Heart left ventricle (tissue), 16 donors: ENCODE measurements around the gene TTF2. TPM values are rescaled to one million over a fixed set of nuclear protein-coding genes. Genes with fewer than 3 reads are reported as not detected.
A peak's percentile ranks its signal among the peaks of the same experiment; 100 is the strongest.

Experiments
- ATAC-seq, 4 donors: fragments of 200-7000 bp; cut with Tn5 transposase; one replicate each; pipeline ENCODE4 v1.9.1; 2020 to 2022; ENCODE audit warnings: moderate library complexity in 4 of 4, mild to moderate bottlenecking in 3 of 4, moderate number of reproducible peaks in 1 of 4
- DNase-seq, 5 donors: peaks; one replicate each; pipeline ENCODE4 v3.0.0-alpha.2; 2020
- H3K27ac ChIP-seq, 12 donors: fragments of 200-600 bp; sonication (generic) in 4 of 12; one replicate each; pipeline versions ENCODE4 v1.5.0 to v1.8.0; 2016 to 2022; ENCODE audit warnings: mild to moderate bottlenecking in 2 of 12
- H3K27me3 ChIP-seq, 9 donors: fragments of 200-600 bp; sonication (generic) in 2 of 9; one replicate each; pipeline versions ENCODE4 v1.5.1 to v1.8.0; 2016 to 2022; ENCODE audit warnings: mild to moderate bottlenecking in 3 of 9
- H3K36me3 ChIP-seq, 9 donors: fragments of 200-600 bp; sonication (generic) in 2 of 9; one replicate each; pipeline versions ENCODE4 v1.5.0 to v1.8.0; 2018 to 2022; ENCODE audit warnings: mild to moderate bottlenecking in 2 of 9
- H3K4me1 ChIP-seq, 12 donors: fragments of 200-600 bp; sonication (generic) in 4 of 12; one replicate each; pipeline versions ENCODE4 v1.5.0 to v1.8.0; 2016 to 2022; ENCODE audit warnings: mild to moderate bottlenecking in 3 of 12
- H3K4me3 ChIP-seq, 12 donors: fragments of 200-600 bp; sonication (generic) in 4 of 12; one replicate each; pipeline versions ENCODE4 v1.5.0 to v1.8.0; 2017 to 2022; ENCODE audit warnings: mild to moderate bottlenecking in 9 of 12, moderate library complexity in 4 of 12
- H3K9me3 ChIP-seq, 12 donors: fragments of 200-600 bp; sonication (generic) in 4 of 12; one replicate each; pipeline versions ENCODE4 v1.5.0 to v1.8.0; 2016 to 2022; ENCODE audit warnings: mild to moderate bottlenecking in 1 of 12
- CTCF ChIP-seq, 12 donors: fragments of 200-600 bp; sonication (generic) in 4 of 12; IDR thresholded peaks; one replicate each; pipeline versions ENCODE4 v1.5.0 to v1.8.0; 2018 to 2022; ENCODE audit warnings: antibody characterized with exemption in 12 of 12, mild to moderate bottlenecking in 5 of 12
- POLR2A ChIP-seq, 2 donors: fragments of 450-650 bp; IDR thresholded peaks; one replicate each; pipeline ENCODE4 v1.6.1; 2017; ENCODE audit warnings: antibody characterized with exemption in 2 of 2, mild to moderate bottlenecking in 2 of 2, moderate library complexity in 2 of 2
- WGBS, 4 donors: extraction: QIAGEN DNeasy Blood & Tissue Kit in 2 of 4; methylation state at CpG; one replicate each; pipeline versions ENCODE4 v1.1.5 to v1.1.7; 2013 to 2018; 5-methylcytosine and 5-hydroxymethylcytosine counted together
- intact Hi-C, 10 donors: fragments of 100-400 bp; cut with DNase I; formaldehyde crosslinking; loops; one replicate each; pipeline versions ENCODE4 v1.11.1 to v1.14.2; 2022
- polyA plus RNA-seq, 2 donors: library from polyadenylated mRNA; stranded (reverse); fragments of 200-250 nt; gene quantifications; one replicate each; pipeline ENCODE4 v1.2.3, GENCODE V29; 2013
- total RNA-seq, 9 donors: library from RNA; depleted of rRNA in 2 of 9; stranded (reverse); fragments of >200 nt in 2 of 9; fragmentation: NEBNext Ultra II Directional in 3 of 9; extraction: Animal tissue kit (Norgen Biotek cat#: 25700) in 3 of 9; gene quantifications; one replicate each; pipeline versions ENCODE4 v1.1.0 to v1.2.4, GENCODE V29; 2016 to 2023
- donor health status: ischemic (EF 13 %, LVEDD 7.1; RV severe dilation, severe dysfunction).
- donor health status: healthy with polysubstance abuse.
- donor health status: DM: no; HTN: yes; CAD: no.
- donor health status: DM: no; HTN: no; CAD: no.
- donor health status: ischemic (EF 25% LVEDD 6.9; RV normal size, moderate dysfunction).
- donor health status: ischemic (EF 25% LVEDD 5.7; RV mildly dilated, moderate dysfunction).
- donor health status: healthy.
- donor health status: DM: yes; HTN: yes; CAD: no.
- donor health status: ischemic (EF 35%, LVEDD 5.7; RV mildly dilated, moderate dysfunction).
- donor health status: nonischemic (EF 11% LVEDD 7.7; RV severe dilation, severe dysfunction).
- donor health status: DM: yes; HTN: yes; CAD: no.
- donor health status: PGD.
- donor health status: ischemic (EF 29% LVEDD 5.4; RV normal size, mild dysfunction).
- donor health status: nonischemic (EF 23%, LVEDD 6.1; RV moderate dilation, normal function).

Gene TTF2
- total and polyA plus RNA-seq, 11 donors = 1.2 to 20.7 (median 7.7) TPM

- intact Hi-C loops = loop anchor here in 1 of 10 donors (10.0 kb wide), 1 partner anchor 147 kb away; no protein-coding TSS in a partner anchor
- Histone ChIP-seq H3K9me3 (no peaks in the 10 kb centered on the region), H3K36me3 (no peaks in the 10 kb centered on the region), H3K4me3 (no peak overlapping the region), H3K4me1 (peaks cover 0 to 15% (median 3%) of the 10 kb centered on the region in 12 donors), H3K27ac (no peak overlapping the region), H3K27me3 (no peaks in the 10 kb centered on the region)
- DNase-seq (no peak), ATAC-seq (no peak)
- WGBS, 4 donors = 58 to 78% (median 74%) methylated on average over 3 of the region's 3 CpGs
- TF ChIP-seq POLR2A (IDR thresholded peaks at IDR 0.05) (no peak), CTCF (IDR thresholded peaks at IDR 0.05) (no peak)
Observed at GRCh38 chr1:117022114-117022513, 38.0 kb upstream of the TTF2 start.

- H3K27me3 ChIP-seq = no peaks in the 10 kb centered on the region
- 97 to 98% (median 98%) methylated on average over 7 of the region's 7 CpGs for WGBS, 4 donors
- TF ChIP-seq POLR2A (IDR thresholded peaks at IDR 0.05) (no peak), CTCF (IDR thresholded peaks at IDR 0.05) (no peak)
Observed at GRCh38 chr1:117025568-117025967, 34.6 kb upstream of the TTF2 start.

GRCh38 chr1:117026361-117026760 lies 33.8 kb upstream of the TTF2 start:
- H3K27ac ChIP-seq = no peak overlapping the region
- H3K36me3 ChIP-seq = no peaks in the 10 kb centered on the region
- intact Hi-C loops = loop anchor here in 1 of 10 donors (10.0 kb wide), 1 partner anchor 152 kb away; no protein-coding TSS in a partner anchor
- H3K9me3 ChIP-seq = no peaks in the 10 kb centered on the region
- TF ChIP-seq CTCF (IDR thresholded peaks at IDR 0.05) (no peak), POLR2A (IDR thresholded peaks at IDR 0.05) (no peak)
- H3K27me3 ChIP-seq = no peaks in the 10 kb centered on the region
- peaks cover 0 to 9% (median 3%) of the 10 kb centered on the region in 12 donors for H3K4me1 ChIP-seq
- WGBS, 4 donors = 45 to 56% (median 54%) methylated on average over 6 of the region's 6 CpGs
- peak in 1 of 4 donors; percentile 34 for ATAC-seq
- no peak overlapping the region for H3K4me3 ChIP-seq
- DNase-seq = no peak

More at GRCh38 chr1:117025568-117025967, 34.6 kb upstream of the TTF2 start:
- intact Hi-C loops = loop anchor here in 1 of 10 donors (10.0 kb wide), 1 partner anchor 151 kb away; no protein-coding TSS in a partner anchor
- Histone ChIP-seq H3K9me3 (no peaks in the 10 kb centered on the region), H3K4me1 (peaks cover 0 to 9% (median 3%) of the 10 kb centered on the region in 12 donors), H3K4me3 (no peak overlapping the region), H3K27ac (no peak overlapping the region), H3K36me3 (no peaks in the 10 kb centered on the region)
- ATAC-seq (no peak), DNase-seq (no peak)

- Histone ChIP-seq H3K36me3 (no peaks in the 10 kb centered on the region), H3K4me3 (no peak overlapping the region), H3K4me1 (peaks cover 0 to 9% (median 3%) of the 10 kb centered on the region in 12 donors), H3K27ac (no peak overlapping the region), H3K27me3 (no peaks in the 10 kb centered on the region), H3K9me3 (no peaks in the 10 kb centered on the region)
- intact Hi-C loops = loop anchor here in 3 of 10 donors (10.0 kb wide), 3 partner anchors 45 to 165 kb away; no protein-coding TSS in a partner anchor
- no peak for ATAC-seq
- TF ChIP-seq POLR2A (IDR thresholded peaks at IDR 0.05) (no peak), CTCF (IDR thresholded peaks at IDR 0.05) (no peak)
- WGBS, 4 donors = 63 to 88% (median 80%) methylated on average over 1 of the region's 1 CpG
- no peak for DNase-seq
Observed at GRCh38 chr1:117029685-117030084, 30.4 kb upstream of the TTF2 start.
